OCI-LY1 (cell line): ENCODE results near the gene C11orf42.

Experiments
- H2AFZ ChIP-seq: fragments of 200-600 bp; sonication (generic), shearing (Covaris generic); 2 replicates; pipeline ENCODE4 v1.6.0; 2014; ENCODE audit warnings: antibody characterized with exemption, mild to moderate bottlenecking, low read length
- H3F3A ChIP-seq: fragments of 200-600 bp; sonication (generic), shearing (Covaris generic); 2 replicates; pipeline ENCODE4 v1.6.0; 2014; ENCODE audit warnings: mild to moderate bottlenecking, antibody characterized with exemption, low read length, moderate library complexity; ENCODE audit not compliant: insufficient read depth
- H3K27ac ChIP-seq: fragments of 200-600 bp; sonication (generic); 2 replicates; pipeline ENCODE4 v1.5.1; 2014; ENCODE audit warnings: low read length, mixed run types, mild to moderate bottlenecking, low read depth; ENCODE audit not compliant: poor library complexity, severe bottlenecking
- H3K27me3 ChIP-seq: fragments of 200-600 bp; sonication (generic); 2 replicates; pipeline ENCODE4 v1.6.0; 2014; ENCODE audit warnings: antibody characterized with exemption, mild to moderate bottlenecking, low read length, moderate library complexity; ENCODE audit not compliant: insufficient read depth
- H3K36me3 ChIP-seq: fragments of 200-600 bp; sonication (generic); 2 replicates; pipeline ENCODE4 v1.6.1; 2014; ENCODE audit warnings: mild to moderate bottlenecking, antibody characterized with exemption, low read length, moderate library complexity, mixed read lengths; ENCODE audit not compliant: insufficient read depth
- H3K4me1 ChIP-seq: fragments of 200-600 bp; sonication (generic); 2 replicates; pipeline ENCODE4 v1.5.1; 2014; ENCODE audit warnings: mild to moderate bottlenecking, low read length, moderate library complexity; ENCODE audit not compliant: insufficient read depth, severe bottlenecking
- H3K4me2 ChIP-seq: fragments of 200-600 bp; sonication (generic), shearing (Covaris generic); 2 replicates; pipeline ENCODE4 v1.6.1; 2014; ENCODE audit warnings: low read length
- H3K4me3 ChIP-seq: fragments of 200-600 bp; sonication (generic); 2 replicates; pipeline ENCODE4 v1.5.1; 2014; ENCODE audit warnings: low read length, low read depth, mild to moderate bottlenecking, mixed read lengths; ENCODE audit not compliant: poor library complexity, severe bottlenecking
- H3K79me2 ChIP-seq: fragments of 200-600 bp; shearing (Covaris generic); 2 replicates; pipeline ENCODE4 v1.6.1; 2016; ENCODE audit warnings: mixed run types, low read length, mixed read lengths; ENCODE audit not compliant: insufficient read depth
- H3K9ac ChIP-seq: fragments of 200-600 bp; sonication (generic), shearing (Covaris generic); 2 replicates; pipeline ENCODE4 v1.6.1; 2014; ENCODE audit warnings: mild to moderate bottlenecking, low read length, mixed read lengths
- H3K9me2 ChIP-seq: fragments of 200-600 bp; sonication (generic), shearing (Covaris generic); 2 replicates; pipeline ENCODE4 v1.6.1; 2014; ENCODE audit warnings: low read depth, mild to moderate bottlenecking, low read length, mixed read lengths
- H3K9me3 ChIP-seq: fragments of 200-600 bp; shearing (Covaris generic); 2 replicates; pipeline ENCODE4 v1.6.1; 2014; ENCODE audit warnings: low read length, mixed read lengths
- H4K20me1 ChIP-seq: fragments of 200-600 bp; sonication (generic), shearing (Covaris generic); 2 replicates; pipeline ENCODE4 v1.6.0; 2016; ENCODE audit warnings: mild to moderate bottlenecking, low read length; ENCODE audit not compliant: insufficient read depth
- CTCF ChIP-seq: fragments of 200-600 bp; sonication (generic), shearing (Covaris generic); IDR thresholded peaks from 2 replicates; pipeline ENCODE4 v1.5.1; 2017; ENCODE audit warnings: mild to moderate bottlenecking, antibody characterized with exemption, low read length, moderate library complexity, mixed read lengths
- EZH2 ChIP-seq: fragments of 200-600 bp; sonication (generic), shearing (Covaris generic); IDR thresholded peaks from 2 replicates; pipeline ENCODE4 v1.8.0; 2017; ENCODE audit warnings: borderline replicate concordance, mixed run types, mild to moderate bottlenecking, antibody characterized with exemption, low read length, moderate library complexity, mixed read lengths

Gene C11orf42

DNA sequence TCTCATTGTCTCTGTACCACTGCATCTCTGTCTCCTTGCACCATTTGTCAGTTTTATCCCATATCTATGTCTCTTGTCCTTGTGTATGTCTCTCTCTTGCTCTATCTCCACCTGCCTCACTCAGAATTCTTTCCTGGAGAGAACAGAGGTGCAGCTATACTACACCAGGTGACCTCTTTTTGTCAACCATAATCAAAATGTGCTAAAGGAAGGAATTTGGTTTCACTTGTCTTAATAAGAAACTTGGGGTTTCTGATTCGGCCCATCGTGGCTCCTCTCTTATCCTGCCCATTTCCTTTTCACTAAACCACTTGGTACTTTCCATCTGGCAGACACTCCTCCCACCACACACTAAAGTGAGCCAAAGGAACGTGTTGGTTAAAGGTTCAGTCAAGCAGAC lies 2.0 kb upstream of the C11orf42 start:
- H3F3A ChIP-seq = no peaks in the 10 kb centered on the region
- TF ChIP-seq CTCF = no peak
- TF ChIP-seq EZH2 = no peak

GRCh38 chr11:6204706-6205105 lies 651 bp upstream of the C11orf42 start:
- H3F3A ChIP-seq = no peaks in the 10 kb centered on the region
- H3K27ac ChIP-seq = no peak overlapping the region
- H4K20me1 ChIP-seq = no peaks in the 10 kb centered on the region
- H3K9me2 ChIP-seq = no peaks in the 10 kb centered on the region
- no peaks in the 10 kb centered on the region for H3K4me1 ChIP-seq
- peaks cover 14% of the 10 kb centered on the region; the same call in 1 of the 2 replicates for H3K36me3 ChIP-seq
- no peak overlapping the region for H3K9ac ChIP-seq
- H3K4me3 ChIP-seq = no peak overlapping the region
- H3K9me3 ChIP-seq = no peaks in the 10 kb centered on the region
- no peak overlapping the region for H3K4me2 ChIP-seq
- no peak for TF ChIP-seq EZH2
- no peak for TF ChIP-seq CTCF
- no peaks in the 10 kb centered on the region for H3K27me3 ChIP-seq
- no peak overlapping the region for H2AFZ ChIP-seq
- no peaks in the 10 kb centered on the region for H3K79me2 ChIP-seq

More for the DNA sequence above, 2.0 kb upstream of the C11orf42 start:
- H3K4me1 ChIP-seq = no peaks in the 10 kb centered on the region
- H3K9me2 ChIP-seq = no peaks in the 10 kb centered on the region
- no peak overlapping the region for H2AFZ ChIP-seq
- no peak overlapping the region for H3K27ac ChIP-seq
- H3K27me3 ChIP-seq = no peaks in the 10 kb centered on the region
- H3K36me3 ChIP-seq = peaks cover 14% of the 10 kb centered on the region; the same call in 1 of the 2 replicates
- H3K79me2 ChIP-seq = no peaks in the 10 kb centered on the region
- no peak overlapping the region for H3K9ac ChIP-seq
- H3K4me2 ChIP-seq = no peak overlapping the region
- H4K20me1 ChIP-seq = no peaks in the 10 kb centered on the region
- H3K4me3 ChIP-seq = no peak overlapping the region
- H3K9me3 ChIP-seq = no peaks in the 10 kb centered on the region

DNA sequence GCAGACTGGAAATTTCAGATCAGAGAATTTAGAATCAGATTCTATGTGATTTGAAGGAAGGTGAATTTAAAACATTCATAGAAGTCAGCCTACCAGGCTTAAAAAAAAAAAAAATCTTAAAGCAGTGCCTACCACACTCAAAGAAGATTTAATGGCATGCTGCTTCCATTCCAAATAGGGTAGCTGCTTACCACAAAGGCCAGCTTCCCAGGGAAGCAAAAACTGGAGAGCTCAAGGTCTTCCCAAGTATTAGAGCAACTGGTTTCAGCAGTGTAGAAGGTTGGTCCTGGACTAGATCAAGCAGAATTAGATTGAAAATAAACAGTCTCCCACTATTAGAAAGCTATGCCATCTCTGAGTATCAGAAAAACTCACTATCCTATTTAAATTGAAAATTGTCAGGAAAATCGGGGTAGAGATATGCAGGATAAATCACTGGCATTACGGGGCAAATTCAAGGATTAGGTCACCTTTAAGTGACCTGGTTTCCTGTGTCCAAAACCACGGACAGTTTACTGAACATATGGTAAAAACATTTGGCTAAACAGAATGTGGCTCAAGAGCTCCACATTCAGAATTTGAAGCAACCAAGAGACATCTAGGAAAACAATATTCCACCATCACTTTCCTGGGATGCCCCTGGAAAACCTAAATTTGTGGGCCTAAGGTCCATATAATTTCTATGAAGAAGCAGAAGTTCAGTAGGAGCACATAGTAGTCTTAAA lies 1.3 kb downstream of the C11orf42 start:
- H3K4me1 ChIP-seq = no peaks in the 10 kb centered on the region
- no peaks in the 10 kb centered on the region for H4K20me1 ChIP-seq
- peaks cover 23% of the 10 kb centered on the region for H3K36me3 ChIP-seq
- no peaks in the 10 kb centered on the region for H3K79me2 ChIP-seq
- no peak overlapping the region for H2AFZ ChIP-seq
- H3K9me2 ChIP-seq = no peaks in the 10 kb centered on the region
- H3K4me2 ChIP-seq = no peak overlapping the region
- H3K4me3 ChIP-seq = no peak overlapping the region
- H3K27ac ChIP-seq = no peak overlapping the region
- H3F3A ChIP-seq = no peaks in the 10 kb centered on the region
- H3K9me3 ChIP-seq = no peaks in the 10 kb centered on the region
- no peak overlapping the region for H3K9ac ChIP-seq
- no peaks in the 10 kb centered on the region for H3K27me3 ChIP-seq
- no peak for TF ChIP-seq CTCF
- TF ChIP-seq EZH2 = no peak
